MM.1S (cell line): ENCODE data around the gene MUC7.
"Not testable (repeated sequence)": the region's sequence is repeated elsewhere in the genome, so short reads cannot be mapped to it uniquely, and the experiment has no call there.

Source experiments
- DNase-seq: peaks from one replicate; pipeline ENCODE4 v3.0.0-alpha.2; 2015
- H2AFZ ChIP-seq: fragments of 300-600 bp; sonication (generic); 2 replicates; pipeline ENCODE4 v1.6.0; 2016; ENCODE audit warnings: antibody characterized with exemption, low read length
- H3F3A ChIP-seq: fragments of 300-600 bp; sonication (generic); 2 replicates; pipeline ENCODE4 v1.6.1; 2016; ENCODE audit warnings: mild to moderate bottlenecking, antibody characterized with exemption, low read length, moderate library complexity, mixed read lengths; ENCODE audit not compliant: insufficient read depth
- H3K27ac ChIP-seq: fragments of 300-600 bp; sonication (generic); 2 replicates; pipeline ENCODE4 v1.5.1; 2016; ENCODE audit warnings: mild to moderate bottlenecking, low read length
- H3K27me3 ChIP-seq: fragments of 300-600 bp; sonication (generic); replicated peaks from 2 replicates; pipeline ENCODE4 v1.6.0; 2016; ENCODE audit warnings: low read length; ENCODE audit not compliant: insufficient read depth
- H3K36me3 ChIP-seq: fragments of 300-600 bp; sonication (generic); replicated peaks from 2 replicates; pipeline ENCODE4 v1.6.1; 2016; ENCODE audit warnings: mild to moderate bottlenecking, low read length, mixed read lengths; ENCODE audit not compliant: insufficient read depth
- H3K4me1 ChIP-seq: fragments of 300-600 bp; sonication (generic); 2 replicates; pipeline ENCODE4 v1.6.1; 2016; ENCODE audit warnings: low read length, mixed read lengths
- H3K4me2 ChIP-seq: fragments of 300-600 bp; sonication (generic); 2 replicates; pipeline ENCODE4 v1.6.0; 2016; ENCODE audit warnings: low read depth, low read length
- H3K4me3 ChIP-seq: fragments of 300-600 bp; sonication (generic); 2 replicates; pipeline ENCODE4 v1.5.1; 2016; ENCODE audit warnings: low read length, mixed read lengths
- H3K79me2 ChIP-seq: fragments of 300-600 bp; sonication (generic); 2 replicates; pipeline ENCODE4 v1.6.1; 2016; ENCODE audit warnings: mixed run types, low read length, mixed read lengths
- H3K9ac ChIP-seq: fragments of 300-600 bp; sonication (generic); 2 replicates; pipeline ENCODE4 v1.6.1; 2016; ENCODE audit warnings: low read length, mixed read lengths
- H3K9me2 ChIP-seq: fragments of 300-600 bp; sonication (generic); replicated peaks from 2 replicates; pipeline ENCODE4 v1.6.1; 2016; ENCODE audit warnings: mild to moderate bottlenecking, low read length, mixed read lengths; ENCODE audit not compliant: insufficient read depth
- H3K9me3 ChIP-seq: fragments of 300-600 bp; sonication (generic); replicated peaks from 2 replicates; pipeline ENCODE4 v1.6.1; 2016; ENCODE audit warnings: mild to moderate bottlenecking, low read length, mixed read lengths; ENCODE audit not compliant: insufficient read depth
- H4K20me1 ChIP-seq: fragments of 300-600 bp; sonication (generic); 2 replicates; pipeline ENCODE4 v1.6.1; 2016; ENCODE audit warnings: mild to moderate bottlenecking, low read length, moderate library complexity, mixed read lengths; ENCODE audit not compliant: insufficient read depth
- CTCF ChIP-seq: fragments of 300-600 bp; sonication (generic); IDR thresholded peaks from 2 replicates; pipeline ENCODE4 v1.5.1; 2016; ENCODE audit warnings: antibody characterized with exemption, low read length, mixed read lengths
- EZH2 ChIP-seq: fragments of 300-600 bp; sonication (generic); optimal IDR thresholded peaks from 2 replicates; pipeline ENCODE3; 2017; ENCODE audit warnings: low read depth, mild to moderate bottlenecking, antibody characterized with exemption, low read length, mixed read lengths
- EZH2phosphoT487 ChIP-seq: fragments of 300-600 bp; sonication (generic); IDR thresholded peaks from 2 replicates; pipeline ENCODE4 v1.6.1; 2018; ENCODE audit warnings: antibody characterized with exemption, low read length

MUC7 gene

GRCh38 chr4:70473679-70474078 lies 1.7 kb downstream of the MUC7 start:
- no peak for DNase-seq
- Histone ChIP-seq H3K27me3 (no peaks in the 10 kb centered on the region), H3K9me2 (no peaks in the 10 kb centered on the region), H3K9me3 (no peaks in the 10 kb centered on the region), H3K9ac (no peak overlapping the region), H3F3A (no peaks in the 10 kb centered on the region), H2AFZ (no peak overlapping the region), H3K4me1 (no peaks in the 10 kb centered on the region), H3K4me2 (no peak overlapping the region), H3K79me2 (no peaks in the 10 kb centered on the region), H3K27ac (no peak overlapping the region), H3K4me3 (no peak overlapping the region), H4K20me1 (no peaks in the 10 kb centered on the region), H3K36me3 (no peaks in the 10 kb centered on the region)
- no peak for TF ChIP-seq CTCF

- no peak overlapping the region for H3K27ac ChIP-seq
- no peaks in the 10 kb centered on the region for H3K36me3 ChIP-seq
- TF ChIP-seq CTCF: no peak
- TF ChIP-seq EZH2: no peak
- TF ChIP-seq EZH2phosphoT487: no peak
Measured at GRCh38 chr4:70488748-70489147, 16.8 kb downstream of the MUC7 start.

GRCh38 chr4:70496231-70496630 lies 24.2 kb downstream of the MUC7 start:
- Histone ChIP-seq H3K4me3 (no peak overlapping the region), H3F3A (no peaks in the 10 kb centered on the region), H3K27ac (no peak overlapping the region), H3K36me3 (no peaks in the 10 kb centered on the region), H3K4me1 (no peaks in the 10 kb centered on the region), H3K9ac (no peak overlapping the region), H3K27me3 (no peaks in the 10 kb centered on the region), H3K79me2 (no peaks in the 10 kb centered on the region), H3K4me2 (no peak overlapping the region), H3K9me2 (no peaks in the 10 kb centered on the region), H4K20me1 (no peaks in the 10 kb centered on the region), H3K9me3 (no peaks in the 10 kb centered on the region), H2AFZ (no peak overlapping the region)
- DNase-seq: no peak
- no peak for TF ChIP-seq EZH2phosphoT487
- TF ChIP-seq EZH2: no peak
- no peak for TF ChIP-seq CTCF

More at GRCh38 chr4:70488748-70489147, 16.8 kb downstream of the MUC7 start:
- Histone ChIP-seq H3K9me3 (no peaks in the 10 kb centered on the region), H3K9ac (no peak overlapping the region), H3K4me3 (no peak overlapping the region), H3K27me3 (no peaks in the 10 kb centered on the region), H3K4me1 (no peaks in the 10 kb centered on the region), H4K20me1 (no peaks in the 10 kb centered on the region), H3F3A (no peaks in the 10 kb centered on the region), H3K79me2 (no peaks in the 10 kb centered on the region), H2AFZ (no peak overlapping the region), H3K9me2 (no peaks in the 10 kb centered on the region), H3K4me2 (no peak overlapping the region)
- DNase-seq: no peak

GRCh38 chr4:70501838-70502237 lies 29.8 kb downstream of the MUC7 start:
- not testable (repeated sequence) for H4K20me1 ChIP-seq, H3K4me3 ChIP-seq, H3K4me2 ChIP-seq, H3K27ac ChIP-seq, H3K4me1 ChIP-seq, H2AFZ ChIP-seq, H3F3A ChIP-seq, H3K9me3 ChIP-seq, H3K36me3 ChIP-seq, H3K9ac ChIP-seq, H3K9me2 ChIP-seq, H3K79me2 ChIP-seq, DNase-seq, H3K27me3 ChIP-seq
